ENCODE results near the gene OPCML.

Gene OPCML

GRCh38 chr11:132621976-132622580, 910.2 kb downstream of the OPCML start:
- no peak overlapping the region for H3K4me3 ChIP-seq (ENCODE audit: control insufficient read depth, low read depth, low read length)
- no peak for DNase-seq (ENCODE audit: low read depth)
- no peak for TF ChIP-seq CTCF (IDR thresholded peaks at IDR 0.05; ENCODE audit: control insufficient read depth, insufficient read depth, low read depth, low read length, missing control alignments)

- H3K4me3 ChIP-seq (ENCODE audit: control insufficient read depth, low read depth, low read length): no peak overlapping the region
- TF ChIP-seq CTCF (IDR thresholded peaks at IDR 0.05; ENCODE audit: control insufficient read depth, insufficient read depth, low read depth, low read length, missing control alignments): no peak
- no peak for DNase-seq (ENCODE audit: low read depth)
These were observed 911.9 kb downstream of the OPCML start for GRCh38 chr11:132620423-132620822.

GRCh38 chr11:132610791-132611190, 921.5 kb downstream of the OPCML start:
- TF ChIP-seq CTCF (IDR thresholded peaks at IDR 0.05; ENCODE audit: control insufficient read depth, insufficient read depth, low read depth, low read length, missing control alignments): no peak
- no peak for DNase-seq (ENCODE audit: low read depth)

GRCh38 chr11:132610216-132610615, 922.1 kb downstream of the OPCML start:
- H3K4me3 ChIP-seq (ENCODE audit: control insufficient read depth, low read depth, low read length): no peak overlapping the region
- no peak for DNase-seq (ENCODE audit: low read depth)
- TF ChIP-seq CTCF (IDR thresholded peaks at IDR 0.05; ENCODE audit: control insufficient read depth, insufficient read depth, low read depth, low read length, missing control alignments): no peak

More at GRCh38 chr11:132610791-132611190, 921.5 kb downstream of the OPCML start:
- H3K4me3 ChIP-seq (ENCODE audit: control insufficient read depth, low read depth, low read length): no peak overlapping the region

GRCh38 chr11:132607575-132607974, 924.7 kb downstream of the OPCML start:
- H3K4me3 ChIP-seq (ENCODE audit: control insufficient read depth, low read depth, low read length): no peak overlapping the region
- DNase-seq (ENCODE audit: low read depth): no peak
- TF ChIP-seq CTCF (IDR thresholded peaks at IDR 0.05; ENCODE audit: control insufficient read depth, insufficient read depth, low read depth, low read length, missing control alignments): no peak

- no peak for DNase-seq (ENCODE audit: low read depth)
- no peak overlapping the region for H3K4me3 ChIP-seq (ENCODE audit: control insufficient read depth, low read depth, low read length)
These were observed 926.3 kb downstream of the OPCML start for GRCh38 chr11:132605825-132606570.

More at GRCh38 chr11:132605825-132606570, 926.3 kb downstream of the OPCML start:
- TF ChIP-seq CTCF (IDR thresholded peaks at IDR 0.05; ENCODE audit: control insufficient read depth, insufficient read depth, low read depth, low read length, missing control alignments): no peak

Data from AG09309 (cell line).